ENCODE data around the gene MPZL1.
"Not testable (repeated sequence)": the region's sequence is repeated elsewhere in the genome, so short reads cannot be mapped to it uniquely, and the experiment has no call there.

MPZL1 gene

DNA sequence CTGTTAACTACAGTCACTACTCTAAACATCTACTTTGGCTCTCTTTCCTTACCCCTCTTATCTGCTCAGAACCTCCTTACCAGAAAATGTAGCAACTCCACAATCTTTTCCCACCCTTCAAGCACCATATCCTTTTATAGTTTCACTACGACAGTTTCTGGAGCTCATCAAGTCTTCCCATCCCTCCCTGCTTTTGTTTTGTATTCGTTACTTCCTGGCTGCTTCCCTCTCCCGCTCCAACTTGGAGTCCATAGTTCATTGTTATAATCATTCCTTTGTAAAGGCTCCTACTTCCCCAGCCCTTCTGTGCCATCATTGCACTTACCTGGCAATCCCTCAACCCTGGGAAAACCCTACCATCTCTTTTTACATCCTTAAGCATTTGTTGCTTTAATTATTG is 18.0 kb downstream of the MPZL1 start:
- H3K36me3 Mint-ChIP-seq = peaks cover 6% of the 10 kb centered on the region
- no peak for DNase-seq
- peaks cover 4% of the 10 kb centered on the region for H3K9me3 Mint-ChIP-seq
- CTCF ChIA-PET = no interaction called here
- H3K27ac Mint-ChIP-seq = no peak overlapping the region
- no peaks in the 10 kb centered on the region for H3K4me1 Mint-ChIP-seq
- H3K27me3 Mint-ChIP-seq = no peaks in the 10 kb centered on the region
- H3K4me3 Mint-ChIP-seq = no peak overlapping the region

DNA sequence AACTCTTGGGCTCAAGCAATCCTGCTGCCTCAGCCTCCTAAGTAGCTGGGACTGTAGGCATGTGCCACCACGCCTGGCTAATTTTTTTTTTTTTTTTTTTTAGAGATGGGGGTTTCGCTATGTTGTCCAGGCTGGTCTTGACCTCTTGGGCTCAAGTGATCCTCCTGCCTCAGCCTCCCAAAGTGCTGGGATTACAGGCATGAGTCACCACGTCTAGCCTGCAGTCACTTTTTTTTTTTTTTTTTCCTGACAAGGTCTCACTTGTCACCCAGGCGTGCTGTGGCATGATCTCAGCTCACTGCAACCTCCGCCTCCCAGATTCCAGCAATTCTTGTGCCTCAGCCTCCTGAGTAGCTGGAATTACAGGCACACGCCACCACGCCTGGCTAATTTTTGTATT is 19.3 kb downstream of the MPZL1 start:
- H3K36me3 Mint-ChIP-seq, H3K9me3 Mint-ChIP-seq, H3K4me3 Mint-ChIP-seq, H3K27ac Mint-ChIP-seq, DNase-seq, H3K27me3 Mint-ChIP-seq, H3K4me1 Mint-ChIP-seq: not testable (repeated sequence)
- CTCF ChIA-PET = interaction anchor here (0.6 kb wide), 1 partner anchor 86 kb away, joined by 3 read pairs; no protein-coding TSS in a partner anchor

DNA sequence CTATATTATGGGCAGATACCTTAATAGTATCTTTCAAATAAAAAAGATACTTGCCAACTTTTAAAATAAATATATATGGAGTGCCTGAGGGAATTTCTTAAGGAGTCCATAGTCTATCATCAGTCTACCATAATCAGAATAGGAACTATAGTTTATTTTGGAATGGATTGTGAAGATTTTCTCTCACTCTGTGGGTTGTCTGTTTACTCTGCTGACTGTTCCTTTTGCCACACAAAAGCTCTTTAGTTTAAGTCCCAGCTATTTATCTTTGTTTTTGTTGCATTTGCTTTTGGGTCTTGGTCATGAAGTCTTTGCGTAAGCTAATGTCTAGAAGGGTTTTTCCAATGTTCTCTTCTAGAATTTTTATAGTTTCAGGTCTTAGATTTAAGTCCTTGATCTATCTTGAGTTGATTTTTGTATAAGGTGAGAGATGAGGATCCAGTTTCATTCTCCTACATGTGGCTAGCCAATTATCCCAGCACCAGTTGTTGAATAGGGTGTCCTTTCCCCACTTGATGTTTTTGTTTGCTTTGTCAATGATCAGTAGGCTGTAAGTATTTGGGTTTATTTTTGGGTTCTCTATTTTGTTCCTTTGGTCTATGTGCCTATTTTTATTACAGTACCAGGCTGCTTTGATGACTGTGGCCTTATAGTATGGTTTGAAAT is 20.7 kb downstream of the MPZL1 start:
- H3K27me3 Mint-ChIP-seq, DNase-seq, H3K36me3 Mint-ChIP-seq, CTCF ChIA-PET, H3K9me3 Mint-ChIP-seq, H3K4me3 Mint-ChIP-seq, H3K4me1 Mint-ChIP-seq, H3K27ac Mint-ChIP-seq: not testable (repeated sequence)

GRCh38 chr1:167744901-167745300 is 23.1 kb downstream of the MPZL1 start:
- H3K9me3 Mint-ChIP-seq = no peaks in the 10 kb centered on the region
- CTCF ChIA-PET = no interaction called here
- H3K4me1 Mint-ChIP-seq = no peaks in the 10 kb centered on the region
- no peaks in the 10 kb centered on the region for H3K27me3 Mint-ChIP-seq
- DNase-seq = no peak
- H3K27ac Mint-ChIP-seq = no peak overlapping the region
- no peak overlapping the region for H3K4me3 Mint-ChIP-seq
- H3K36me3 Mint-ChIP-seq = no peaks in the 10 kb centered on the region

GRCh38 chr1:167746013-167746672 is 24.4 kb downstream of the MPZL1 start:
- no peak overlapping the region for H3K27ac Mint-ChIP-seq
- CTCF ChIA-PET = no interaction called here
- H3K9me3 Mint-ChIP-seq = no peaks in the 10 kb centered on the region
- no peaks in the 10 kb centered on the region for H3K4me1 Mint-ChIP-seq
- no peak overlapping the region for H3K4me3 Mint-ChIP-seq
- H3K27me3 Mint-ChIP-seq = no peaks in the 10 kb centered on the region
- DNase-seq = no peak
- no peaks in the 10 kb centered on the region for H3K36me3 Mint-ChIP-seq

DNA sequence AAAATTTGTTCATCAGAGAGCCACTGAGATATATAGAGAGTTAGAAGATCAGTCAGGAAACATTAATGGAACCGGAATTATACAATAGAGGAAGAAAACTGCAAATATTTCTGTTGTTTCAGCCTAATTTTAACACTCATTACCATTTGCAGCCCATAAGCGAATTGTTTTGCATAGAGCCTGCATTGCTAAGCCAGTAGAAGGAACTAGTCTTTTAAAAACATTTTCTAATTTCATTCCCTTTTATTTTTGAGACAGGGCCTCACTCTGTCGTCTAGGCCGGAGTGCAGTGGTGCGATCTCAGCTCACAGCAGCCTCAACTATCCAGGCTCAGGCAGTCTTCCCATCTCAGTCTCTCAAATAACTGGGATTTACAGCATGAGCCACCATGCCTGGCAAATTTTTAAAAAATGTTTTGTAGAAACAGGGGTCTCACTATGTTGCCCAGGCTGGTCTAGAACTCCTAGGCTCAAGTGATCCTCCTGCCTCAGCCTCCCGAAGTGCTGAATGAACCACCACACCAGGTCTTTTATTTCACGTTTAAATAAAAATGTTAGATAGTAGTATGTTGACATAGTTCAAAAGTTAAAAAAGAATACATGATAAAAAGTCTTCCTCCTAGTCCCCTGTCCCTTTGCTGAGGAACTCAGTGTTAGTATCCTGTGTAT is 25.3 kb downstream of the MPZL1 start:
- H3K9me3 Mint-ChIP-seq = no peaks in the 10 kb centered on the region
- no peaks in the 10 kb centered on the region for H3K27me3 Mint-ChIP-seq
- no peak overlapping the region for H3K27ac Mint-ChIP-seq
- CTCF ChIA-PET = no interaction called here
- DNase-seq = no peak
- H3K36me3 Mint-ChIP-seq = no peaks in the 10 kb centered on the region
- peaks cover 4% of the 10 kb centered on the region for H3K4me1 Mint-ChIP-seq
- no peak overlapping the region for H3K4me3 Mint-ChIP-seq

GRCh38 chr1:167747988-167748387 is 26.2 kb downstream of the MPZL1 start:
- CTCF ChIA-PET = no interaction called here
- Mint-ChIP-seq H3K9me3 (no peaks in the 10 kb centered on the region), H3K4me1 (peaks cover 12% of the 10 kb centered on the region), H3K36me3 (no peaks in the 10 kb centered on the region), H3K27me3 (no peaks in the 10 kb centered on the region), H3K4me3 (no peak overlapping the region), H3K27ac (no peak overlapping the region)
- no peak for DNase-seq

- CTCF ChIA-PET = no interaction called here
- DNase-seq = no peak
- Mint-ChIP-seq H3K36me3 (no peaks in the 10 kb centered on the region), H3K9me3 (no peaks in the 10 kb centered on the region), H3K27ac (no peak overlapping the region), H3K4me1 (peaks cover 15% of the 10 kb centered on the region), H3K27me3 (no peaks in the 10 kb centered on the region), H3K4me3 (no peak overlapping the region)
Observed at GRCh38 chr1:167748906-167749305, 27.1 kb downstream of the MPZL1 start.

DNA sequence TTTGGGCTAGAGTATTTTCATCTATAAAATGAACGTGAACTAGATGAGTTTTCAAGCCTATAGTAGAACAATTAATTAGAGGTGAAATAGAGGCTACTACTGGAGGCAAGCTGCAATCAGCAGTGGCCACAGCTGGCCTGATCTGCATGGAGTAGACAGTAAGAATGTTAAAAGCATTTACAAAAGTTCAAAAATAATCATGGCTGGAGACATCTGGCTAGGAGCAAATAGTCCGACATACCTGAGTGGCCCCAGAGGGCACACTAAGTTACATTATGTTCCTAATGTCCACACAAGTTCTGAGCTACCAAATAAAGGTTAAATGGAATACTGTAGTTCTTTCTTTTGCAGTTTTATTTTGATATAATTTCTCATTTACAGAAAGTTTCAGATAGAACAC is 28.0 kb downstream of the MPZL1 start:
- Mint-ChIP-seq H3K27me3 (no peaks in the 10 kb centered on the region), H3K4me1 (peaks cover 15% of the 10 kb centered on the region), H3K4me3 (no peak overlapping the region), H3K9me3 (no peaks in the 10 kb centered on the region), H3K27ac (no peak overlapping the region), H3K36me3 (no peaks in the 10 kb centered on the region)
- no peak for DNase-seq
- CTCF ChIA-PET = no interaction called here

DNA sequence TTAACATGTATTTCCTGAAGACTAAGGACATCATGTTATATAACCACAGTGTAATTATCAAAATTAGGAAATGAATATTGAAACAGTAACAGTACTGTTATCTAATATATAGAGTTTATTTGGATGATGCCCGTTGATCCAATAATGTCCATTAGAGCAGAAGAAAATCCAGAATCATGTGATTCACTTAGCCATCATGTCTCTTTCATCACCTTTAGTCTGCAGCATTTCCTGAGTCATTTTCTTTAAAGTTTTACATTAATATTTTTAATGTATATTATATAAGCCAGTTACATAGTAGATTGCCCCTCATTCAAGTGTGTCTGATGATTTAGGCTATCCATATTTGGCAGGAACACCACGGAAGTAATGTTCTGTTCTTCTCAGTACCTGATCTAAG is 28.9 kb downstream of the MPZL1 start:
- DNase-seq = no peak
- no peak overlapping the region for H3K27ac Mint-ChIP-seq
- CTCF ChIA-PET = no interaction called here

DNA sequence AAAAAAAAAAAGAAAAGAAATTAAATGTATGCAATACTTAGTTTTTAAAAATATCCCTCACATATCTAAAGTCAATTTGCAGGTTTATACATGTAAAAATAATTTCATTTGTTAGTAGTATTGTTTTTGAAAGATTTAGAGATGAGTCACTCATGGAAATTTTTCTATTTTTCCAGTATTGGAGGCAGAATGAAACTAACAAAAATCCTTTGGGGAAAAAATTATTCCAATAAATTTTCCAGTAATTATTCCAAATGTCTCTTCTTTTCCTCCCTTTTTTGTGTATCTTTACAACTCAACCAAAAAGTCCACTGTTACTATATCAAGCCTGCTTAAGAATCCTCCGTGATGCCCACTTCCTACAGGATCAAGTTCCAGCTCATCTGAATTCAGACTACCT is 29.9 kb downstream of the MPZL1 start:
- no peaks in the 10 kb centered on the region for H3K27me3 Mint-ChIP-seq

More for the DNA sequence above, 28.9 kb downstream of the MPZL1 start:
- no peaks in the 10 kb centered on the region for H3K36me3 Mint-ChIP-seq
- H3K9me3 Mint-ChIP-seq = no peaks in the 10 kb centered on the region
- H3K4me1 Mint-ChIP-seq = peaks cover 15% of the 10 kb centered on the region
- no peak overlapping the region for H3K4me3 Mint-ChIP-seq
- no peaks in the 10 kb centered on the region for H3K27me3 Mint-ChIP-seq

DNA sequence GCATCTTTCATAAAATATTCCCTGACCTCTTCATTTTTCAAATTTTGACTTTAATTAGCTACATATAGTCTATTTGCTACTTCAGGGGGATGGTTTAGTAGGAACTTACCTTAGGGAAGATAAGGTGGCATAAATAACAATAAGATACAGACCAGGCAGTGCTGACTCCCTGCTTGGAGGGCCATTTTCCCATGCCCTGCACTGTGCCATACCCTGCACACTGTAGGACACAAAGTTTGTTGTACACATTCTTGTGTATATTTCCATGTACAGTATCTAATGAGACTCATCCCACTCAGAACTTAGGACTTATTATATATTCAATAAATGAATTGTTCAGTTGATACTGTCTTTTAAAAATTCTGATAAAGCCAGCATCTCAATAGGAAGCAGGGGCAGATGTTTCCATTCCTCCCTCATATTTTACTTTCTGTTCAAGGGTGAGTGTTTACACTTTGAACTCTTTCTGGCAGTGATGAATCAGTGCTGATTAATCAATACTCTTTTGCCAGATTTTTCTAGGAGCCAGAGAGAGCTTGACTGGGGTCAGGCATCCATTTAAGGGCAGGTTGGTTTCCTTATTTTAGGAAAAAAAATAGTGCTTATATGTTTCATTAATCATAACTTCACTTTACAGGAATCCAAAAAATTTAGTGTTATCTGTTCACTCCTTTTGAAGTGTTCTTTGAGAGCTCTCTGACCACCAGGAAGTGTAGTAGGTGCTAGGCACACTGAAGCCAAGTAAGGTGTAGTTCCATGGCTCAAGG is 30.6 kb downstream of the MPZL1 start:
- H3K4me3 Mint-ChIP-seq = no peak overlapping the region
- no peak overlapping the region for H3K27ac Mint-ChIP-seq
- H3K27me3 Mint-ChIP-seq = no peaks in the 10 kb centered on the region
- no peaks in the 10 kb centered on the region for H3K9me3 Mint-ChIP-seq
- no peak for DNase-seq
- CTCF ChIA-PET = interaction anchor here (1.6 kb wide), 1 partner anchor 37 kb away, joined by 8 read pairs; no protein-coding TSS in a partner anchor
- H3K36me3 Mint-ChIP-seq = no peaks in the 10 kb centered on the region
- peaks cover 22% of the 10 kb centered on the region for H3K4me1 Mint-ChIP-seq

More for the DNA sequence above, 29.9 kb downstream of the MPZL1 start:
- H3K4me3 Mint-ChIP-seq = no peak overlapping the region
- no peaks in the 10 kb centered on the region for H3K9me3 Mint-ChIP-seq
- DNase-seq = no peak
- H3K27ac Mint-ChIP-seq = no peak overlapping the region
- H3K36me3 Mint-ChIP-seq = no peaks in the 10 kb centered on the region
- CTCF ChIA-PET = no interaction called here
- H3K4me1 Mint-ChIP-seq = peaks cover 16% of the 10 kb centered on the region

- DNase-seq = no peak
- Mint-ChIP-seq H3K9me3 (no peaks in the 10 kb centered on the region), H3K27ac (no peak overlapping the region), H3K27me3 (no peaks in the 10 kb centered on the region), H3K4me1 (peaks cover 32% of the 10 kb centered on the region), H3K36me3 (peaks cover 4% of the 10 kb centered on the region), H3K4me3 (no peak overlapping the region)
- CTCF ChIA-PET = interaction anchor here (0.6 to 0.9 kb wide), 2 partner anchors 41 to 155 kb away, joined by 3 read pairs; no protein-coding TSS in a partner anchor
Observed at GRCh38 chr1:167755654-167756053, 33.9 kb downstream of the MPZL1 start.

DNA sequence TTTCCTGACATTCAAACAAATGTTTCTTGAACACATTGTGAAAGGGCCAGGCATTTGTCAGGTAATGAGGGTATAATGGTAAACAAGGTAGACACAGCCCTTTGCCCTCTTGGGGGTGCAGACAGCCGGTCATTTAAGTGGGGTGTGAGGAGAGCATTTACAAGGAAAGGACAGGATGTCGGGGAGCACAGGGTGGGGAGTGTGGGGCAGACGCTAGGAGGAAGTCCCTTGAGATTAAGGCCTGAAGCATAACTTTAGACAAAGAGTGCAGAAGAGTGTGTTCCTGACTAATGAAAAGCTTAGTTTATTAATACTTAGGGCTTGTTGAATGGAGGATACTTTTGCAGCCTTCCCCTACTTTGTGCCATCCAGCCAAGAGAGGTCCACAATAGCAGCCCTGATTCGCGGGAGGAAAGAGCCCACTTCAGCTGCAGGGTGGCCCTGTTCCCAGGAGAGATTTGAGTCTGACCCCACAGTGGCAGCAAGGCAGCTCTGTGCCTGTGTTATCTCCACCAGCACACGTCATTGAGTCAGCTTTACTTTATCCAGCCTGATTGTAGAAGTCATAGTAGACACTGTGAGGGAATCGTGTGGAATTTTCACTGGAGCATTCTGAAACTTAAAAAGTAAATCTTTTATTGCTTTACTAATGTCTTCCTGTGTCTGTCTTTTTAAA is 35.1 kb downstream of the MPZL1 start:
- Mint-ChIP-seq H3K27me3 (no peaks in the 10 kb centered on the region), H3K4me3 (no peak overlapping the region), H3K4me1 (peaks cover 43% of the 10 kb centered on the region), H3K9me3 (no peaks in the 10 kb centered on the region), H3K36me3 (peaks cover 4% of the 10 kb centered on the region), H3K27ac (no peak overlapping the region)
- no peak for DNase-seq
- CTCF ChIA-PET = interaction anchor here (0.9 kb wide), 1 partner anchor 157 kb away, joined by 3 read pairs; no protein-coding TSS in a partner anchor
